DMS53 treated with DMSO at 0.1 percent for 48 hours (cell line): ENCODE measurements around the gene NUSAP1.
"Not testable (repeated sequence)": the region's sequence is repeated elsewhere in the genome, so short reads cannot be mapped to it uniquely, and the experiment has no call there.

Source experiments
- DNase-seq: peaks from one replicate; lab custom pipeline; 2025; ENCODE audit not compliant: unreplicated experiment; lab: John Stamatoyannopoulos, UW

The NUSAP1 gene

GRCh38 chr15:41332194-41333025, at the start of gene NUSAP1, which contains the start of gene OIP5:
Gene NUSAP1 (plus strand): TSS chr15:41332881. CDS start chr15:41332958, 77 bp downstream.
Gene OIP5 (minus strand): TSS chr15:41332591. CDS start chr15:41332561, 30 bp downstream.
- DNase-seq = peak; percentile 96

- DNase-seq = peak; percentile 9
Measured at GRCh38 chr15:41282980-41283652, 49.6 kb upstream of the NUSAP1 start.

GRCh38 chr15:41283653-41284426, 48.8 kb upstream of the NUSAP1 start:
- peak; percentile 91 for DNase-seq

- DNase-seq = no peak
Measured at GRCh38 chr15:41284427-41285177, 48.1 kb upstream of the NUSAP1 start.

- no peak for DNase-seq
Measured at GRCh38 chr15:41285285-41285684, 47.4 kb upstream of the NUSAP1 start.

GRCh38 chr15:41286665-41287333, 45.9 kb upstream of the NUSAP1 start:
- DNase-seq = no peak

- DNase-seq = no peak
Measured at GRCh38 chr15:41288464-41288863, 44.2 kb upstream of the NUSAP1 start.

- no peak for DNase-seq
Measured at GRCh38 chr15:41289953-41290352, 42.7 kb upstream of the NUSAP1 start.

GRCh38 chr15:41291065-41291631, 41.5 kb upstream of the NUSAP1 start:
- DNase-seq = no peak

- no peak for DNase-seq
Measured at GRCh38 chr15:41292521-41292920, 40.2 kb upstream of the NUSAP1 start.

- DNase-seq = not testable (repeated sequence)
Measured at GRCh38 chr15:41301139-41301538, 31.5 kb upstream of the NUSAP1 start.

- no peak for DNase-seq
Measured at GRCh38 chr15:41301587-41301986, 31.1 kb upstream of the NUSAP1 start.

GRCh38 chr15:41304149-41304770, 28.4 kb upstream of the NUSAP1 start:
- no peak for DNase-seq

GRCh38 chr15:41307679-41308078, 25.0 kb upstream of the NUSAP1 start:
- DNase-seq = no peak

- no peak for DNase-seq
Measured at GRCh38 chr15:41309226-41309905, 23.3 kb upstream of the NUSAP1 start.

- DNase-seq = not testable (repeated sequence)
Measured at GRCh38 chr15:41320805-41321330, 11.8 kb upstream of the NUSAP1 start.

- DNase-seq = no peak
Measured at GRCh38 chr15:41323611-41324010, 9.1 kb upstream of the NUSAP1 start.

- no peak for DNase-seq
Measured at GRCh38 chr15:41331281-41331680, 1.4 kb upstream of the NUSAP1 start.

- peak; percentile 6 for DNase-seq
Measured at GRCh38 chr15:41331833-41332193, 868 bp upstream of the NUSAP1 start.
